Suprapubic skin (tissue), 4 donors: ENCODE data around the gene MAML2. TPM values are rescaled to one million over a fixed set of nuclear protein-coding genes. Genes with fewer than 3 reads are reported as not detected.

Experiments used
- DNase-seq, 2 donors: peaks; one replicate each; pipeline ENCODE4 v3.0.0-alpha.2; 2019; ENCODE audit warnings: low spot score in 2 of 2
- H3K27ac ChIP-seq: fragments of 200-600 bp; sonication (generic); one replicate; pipeline ENCODE4 v1.5.1; 2019
- H3K27me3 ChIP-seq: fragments of 200-600 bp; sonication (generic); one replicate; pipeline ENCODE4 v1.5.1; 2019
- H3K36me3 ChIP-seq: fragments of 200-600 bp; sonication (generic); one replicate; pipeline ENCODE4 v1.5.1; 2019
- H3K4me1 ChIP-seq: fragments of 200-600 bp; sonication (generic); one replicate; pipeline ENCODE4 v1.5.1; 2019
- H3K4me3 ChIP-seq: fragments of 200-600 bp; sonication (generic); one replicate; pipeline ENCODE4 v1.5.1; 2019; ENCODE audit warnings: mild to moderate bottlenecking
- H3K9me3 ChIP-seq: fragments of 200-600 bp; sonication (generic); one replicate; pipeline ENCODE4 v1.5.1; 2019
- CTCF ChIP-seq, 2 donors: fragments of 200-600 bp in 1 of 2; fragments of 450-650 bp in 1 of 2; sonication (generic) in 1 of 2; IDR thresholded peaks; one replicate each; pipeline ENCODE4 v1.5.1; 2016 to 2019; ENCODE audit warnings: antibody characterized with exemption in 2 of 2, mild to moderate bottlenecking in 1 of 2, moderate library complexity in 1 of 2
- EP300 ChIP-seq: sonication (generic); formaldehyde crosslinking; IDR thresholded peaks from one replicate; pipeline ENCODE4 v1.6.1; 2017; ENCODE audit warnings: antibody characterized with exemption
- POLR2A ChIP-seq, 2 donors: fragments of 450-650 bp; IDR thresholded peaks; one replicate each; pipeline ENCODE4 v1.6.1; 2017; ENCODE audit warnings: antibody characterized with exemption in 2 of 2, mild to moderate bottlenecking in 2 of 2, moderate library complexity in 2 of 2
- POLR2AphosphoS5 ChIP-seq, 3 donors: sonication (generic); formaldehyde crosslinking; IDR thresholded peaks; one replicate each; pipeline ENCODE4 v1.6.1; 2017; ENCODE audit warnings: antibody characterized with exemption in 3 of 3
- WGBS: methylation state at CpG from one replicate; pipeline ENCODE4 v1.1.5; 2018; 5-methylcytosine and 5-hydroxymethylcytosine counted together
- total RNA-seq, 4 donors: library from RNA; depleted of rRNA; stranded (reverse); fragments of >200 nt; gene quantifications; one replicate each; pipeline ENCODE4 v1.1.0, GENCODE V29; 2016

The MAML2 gene
- total RNA-seq, 4 donors from 2014 or later, result 24.9 to 44.4 (median 30.9) TPM

GRCh38 chr11:96082002-96082899 lies 260.7 kb downstream of the MAML2 start:
- H3K4me1 ChIP-seq, result peaks cover 19% of the 10 kb centered on the region
- no peaks in the 10 kb centered on the region for H3K27me3 ChIP-seq
- H3K36me3 ChIP-seq, result no peaks in the 10 kb centered on the region
- TF ChIP-seq EP300 (no peak), CTCF (IDR thresholded peaks at IDR 0.05) (no peak), POLR2A (IDR thresholded peaks at IDR 0.05) (no peak), POLR2AphosphoS5 (IDR thresholded peaks at IDR 0.05) (no peak)
- no peak overlapping the region for H3K27ac ChIP-seq
- no peak overlapping the region for H3K4me3 ChIP-seq
- no peaks in the 10 kb centered on the region for H3K9me3 ChIP-seq
- WGBS, result 90% methylated on average over 11 of the region's 11 CpGs
- no peak for DNase-seq

- no peaks in the 10 kb centered on the region for H3K36me3 ChIP-seq
- H3K4me3 ChIP-seq, result no peak overlapping the region
- no peak for TF ChIP-seq POLR2AphosphoS5 (IDR thresholded peaks at IDR 0.05)
- TF ChIP-seq CTCF (IDR thresholded peaks at IDR 0.05), result no peak
- no peak for TF ChIP-seq POLR2A (IDR thresholded peaks at IDR 0.05)
- TF ChIP-seq EP300, result no peak
- H3K4me1 ChIP-seq, result peaks cover 23% of the 10 kb centered on the region
- WGBS, result 74% methylated on average over 4 of the region's 4 CpGs
- H3K27ac ChIP-seq, result no peak overlapping the region
- H3K9me3 ChIP-seq, result no peaks in the 10 kb centered on the region
- DNase-seq, result no peak
- H3K27me3 ChIP-seq, result no peaks in the 10 kb centered on the region
Measured at GRCh38 chr11:96081561-96081960, 261.4 kb downstream of the MAML2 start.

GRCh38 chr11:96079691-96080090 lies 263.3 kb downstream of the MAML2 start:
- Histone ChIP-seq H3K36me3 (no peaks in the 10 kb centered on the region), H3K27me3 (no peaks in the 10 kb centered on the region), H3K9me3 (no peaks in the 10 kb centered on the region), H3K4me3 (no peak overlapping the region), H3K27ac (no peak overlapping the region), H3K4me1 (peaks cover 36% of the 10 kb centered on the region)
- no peak for DNase-seq
- WGBS, result 86% methylated on average over 4 of the region's 4 CpGs
- TF ChIP-seq POLR2AphosphoS5 (IDR thresholded peaks at IDR 0.05) (no peak), EP300 (no peak), CTCF (IDR thresholded peaks at IDR 0.05) (no peak), POLR2A (IDR thresholded peaks at IDR 0.05) (no peak)

- 67% methylated on average over 5 of the region's 5 CpGs for WGBS
- H3K27me3 ChIP-seq, result no peaks in the 10 kb centered on the region
- no peaks in the 10 kb centered on the region for H3K36me3 ChIP-seq
- H3K4me1 ChIP-seq, result peaks cover 30% of the 10 kb centered on the region
- DNase-seq, result no peak
- H3K27ac ChIP-seq, result no peak overlapping the region
- H3K4me3 ChIP-seq, result no peak overlapping the region
- TF ChIP-seq POLR2A (IDR thresholded peaks at IDR 0.05), result no peak
- H3K9me3 ChIP-seq, result no peaks in the 10 kb centered on the region
Measured at GRCh38 chr11:96075532-96075959, 267.4 kb downstream of the MAML2 start.

GRCh38 chr11:96074551-96075310 lies 268.3 kb downstream of the MAML2 start:
- 68% methylated on average over 11 of the region's 11 CpGs for WGBS

More at GRCh38 chr11:96074551-96075310, 268.3 kb downstream of the MAML2 start:
- H3K27ac ChIP-seq, result no peak overlapping the region
- TF ChIP-seq POLR2AphosphoS5 (IDR thresholded peaks at IDR 0.05) (no peak), EP300 (no peak), CTCF (IDR thresholded peaks at IDR 0.05) (no peak), POLR2A (IDR thresholded peaks at IDR 0.05) (no peak)
- H3K4me3 ChIP-seq, result no peak overlapping the region
- H3K4me1 ChIP-seq, result peaks cover 30% of the 10 kb centered on the region
- DNase-seq, result no peak
- no peaks in the 10 kb centered on the region for H3K27me3 ChIP-seq
- H3K36me3 ChIP-seq, result no peaks in the 10 kb centered on the region
- no peaks in the 10 kb centered on the region for H3K9me3 ChIP-seq
